H1 (cell line): ENCODE results near the gene RPS6KC1. TPM values are rescaled to one million over a fixed set of nuclear protein-coding genes. Genes with fewer than 3 reads are reported as not detected.

Source experiments
- CTCF ChIA-PET: fragments of 300-600 bp; sonication (Branson Sonifier 250); formaldehyde crosslinking; loops from one replicate; lab custom pipeline; 2021; ENCODE audit not compliant: partially characterized antibody; lab: Charles Lee
- POLR2A ChIA-PET: fragments of 300-600 bp; sonication (Branson Sonifier 250); formaldehyde crosslinking; loops from one replicate; lab custom pipeline; 2021; ENCODE audit warnings: inconsistent platforms; ENCODE audit not compliant: partially characterized antibody; lab: Charles Lee
- DNase-seq, 2 experiments: peaks; one replicate each; pipeline versions ENCODE4 v3.0.0 to v3.0.0-alpha.2; 2010 to 2022; ENCODE audit warnings: low spot score in 2 of 2, low read depth in 1 of 2, mixed read lengths in 1 of 2
- FAIRE-seq: peaks from 2 replicates; lab custom pipeline; 2011; peaks lifted over from hg19 to GRCh38; lab: Jason Lieb, UNC
- H2AFZ ChIP-seq: 2 replicates; pipeline ENCODE4 v1.8.1; 2012; ENCODE audit warnings: low read length, inconsistent platforms
- H2AK5ac ChIP-seq: 2 replicates; pipeline ENCODE4 v1.6.1; 2013; ENCODE audit warnings: low read depth, low read length
- H2BK120ac ChIP-seq: replicated peaks from 2 replicates; pipeline ENCODE3; 2013; ENCODE audit warnings: low read depth, low read length, inconsistent platforms
- H2BK12ac ChIP-seq: 2 replicates; pipeline ENCODE4 v1.6.1; 2013; ENCODE audit warnings: low read depth, low read length
- H2BK15ac ChIP-seq: 2 replicates; pipeline ENCODE4 v1.6.1; 2013; ENCODE audit warnings: low read length
- H2BK20ac ChIP-seq: 2 replicates; pipeline ENCODE4 v1.6.1; 2013; ENCODE audit warnings: low read length
- H2BK5ac ChIP-seq: 2 replicates; pipeline ENCODE4 v1.6.1; 2013; ENCODE audit warnings: low read depth, low read length
- H3K14ac ChIP-seq: 2 replicates; pipeline ENCODE4 v1.6.1; 2013; ENCODE audit warnings: inconsistent platforms; ENCODE audit not compliant: insufficient read length
- H3K18ac ChIP-seq: 2 replicates; pipeline ENCODE4 v1.6.1; 2013; ENCODE audit warnings: low read length; ENCODE audit errors: extremely low read depth
- H3K23ac ChIP-seq: 2 replicates; pipeline ENCODE4 v1.6.1; 2013; ENCODE audit warnings: inconsistent platforms; ENCODE audit not compliant: insufficient read length
- H3K23me2 ChIP-seq: 2 replicates; pipeline ENCODE4 v1.6.1; 2013; ENCODE audit warnings: low read depth, low read length
- H3K27ac ChIP-seq: 2 replicates; pipeline ENCODE4 v1.6.1; 2011; ENCODE audit warnings: low read depth, low read length, inconsistent platforms
- H3K27me3 ChIP-seq, 4 experiments: replicated peaks in 1 of 4; 1 replicate in 1 of 4; 2 replicates in 3 of 4; pipeline versions ENCODE4 v1.6.1 to v1.8.1; 2011 to 2013; ENCODE audit warnings: low read length in 3 of 4, mild to moderate bottlenecking in 3 of 4, inconsistent platforms in 2 of 4, mixed read lengths in 2 of 4, moderate library complexity in 1 of 4; ENCODE audit not compliant: control insufficient read depth in 3 of 4, insufficient read depth in 3 of 4; ENCODE audit errors: extremely low read depth in 1 of 4
- H3K36me3 ChIP-seq, 4 experiments: 2 replicates each; pipeline versions ENCODE4 v1.6.1 to v1.8.1; 2011 to 2013; ENCODE audit warnings: mild to moderate bottlenecking in 4 of 4, low read length in 3 of 4, moderate library complexity in 2 of 4, control low read depth in 1 of 4, inconsistent platforms in 1 of 4; ENCODE audit not compliant: insufficient read depth in 4 of 4, control insufficient read depth in 2 of 4
- H3K4ac ChIP-seq: replicated peaks from 2 replicates; pipeline ENCODE3; 2013; ENCODE audit warnings: low read length, low read depth, mixed read lengths, inconsistent platforms; ENCODE audit not compliant: insufficient read length
- H3K4me1 ChIP-seq, 4 experiments: replicated peaks in 1 of 4; 1 replicate in 1 of 4; 2 replicates in 3 of 4; pipeline versions ENCODE4 v1.6.1 to v1.8.1; 2011 to 2013; ENCODE audit warnings: low read length in 3 of 4, inconsistent platforms in 2 of 4, mixed read lengths in 1 of 4; ENCODE audit not compliant: insufficient read depth in 4 of 4, control insufficient read depth in 3 of 4
- H3K4me2 ChIP-seq, 2 experiments: 2 replicates each; pipeline versions ENCODE4 v1.6.1 to v1.8.1; 2011 to 2013; ENCODE audit warnings: low read depth in 2 of 2, low read length in 2 of 2, control low read depth in 1 of 2, inconsistent platforms in 1 of 2, mild to moderate bottlenecking in 1 of 2; ENCODE audit not compliant: insufficient read depth in 1 of 2
- H3K4me3 ChIP-seq, 4 experiments: fragments of 200-600, 300-600 bp in 1 of 4; sonication (generic), shearing (Covaris generic), sonication (Bioruptor Twin) in 1 of 4; 2 replicates each; pipeline versions ENCODE4 v1.5.1 to v1.8.1; 2011 to 2016; ENCODE audit warnings: low read length in 4 of 4, low read depth in 3 of 4, control low read depth in 2 of 4, inconsistent platforms in 2 of 4, mild to moderate bottlenecking in 2 of 4, mixed read lengths in 1 of 4, moderate library complexity in 1 of 4; ENCODE audit not compliant: insufficient read depth in 2 of 4; ENCODE audit errors: extremely low read depth in 1 of 4
- H3K56ac ChIP-seq: replicated peaks from 2 replicates; pipeline ENCODE3; 2013; ENCODE audit warnings: low read depth, mild to moderate bottlenecking, mixed read lengths, low read length, inconsistent platforms; ENCODE audit not compliant: insufficient read length
- H3K79me1 ChIP-seq: 2 replicates; pipeline ENCODE4 v1.6.1; 2013; ENCODE audit warnings: low read depth, low read length, control low read depth
- H3K79me2 ChIP-seq, 2 experiments: 2 replicates each; pipeline versions ENCODE4 v1.6.1 to v1.8.1; 2012 to 2013; ENCODE audit warnings: low read length in 2 of 2, mild to moderate bottlenecking in 2 of 2, inconsistent platforms in 1 of 2; ENCODE audit not compliant: insufficient read depth in 2 of 2, control insufficient read depth in 1 of 2
- H3K9ac ChIP-seq, 4 experiments: replicated peaks in 1 of 4; 1 replicate in 1 of 4; 2 replicates in 3 of 4; pipeline versions ENCODE4 v1.6.1 to v1.8.1; 2011 to 2013; ENCODE audit warnings: low read depth in 3 of 4, low read length in 3 of 4, control low read depth in 2 of 4, mild to moderate bottlenecking in 2 of 4, moderate library complexity in 2 of 4, inconsistent platforms in 1 of 4; ENCODE audit errors: extremely low read depth in 1 of 4
- H3K9me3 ChIP-seq, 2 experiments: 2 replicates each; pipeline versions ENCODE4 v1.6.1 to v1.8.1; 2012 to 2013; ENCODE audit warnings: mild to moderate bottlenecking in 2 of 2, moderate library complexity in 2 of 2, control low read depth in 1 of 2, inconsistent platforms in 1 of 2, low read depth in 1 of 2, low read length in 1 of 2, mixed read lengths in 1 of 2; ENCODE audit not compliant: insufficient read depth in 2 of 2
- H4K20me1 ChIP-seq, 2 experiments: replicated peaks in 1 of 2; 2 replicates each; pipeline versions ENCODE3 to v1.8.1; 2011 to 2013; ENCODE audit warnings: inconsistent platforms in 2 of 2, low read length in 2 of 2, mild to moderate bottlenecking in 1 of 2; ENCODE audit not compliant: insufficient read depth in 2 of 2, control insufficient read depth in 1 of 2
- H4K5ac ChIP-seq: 2 replicates; pipeline ENCODE4 v1.6.1; 2013; ENCODE audit warnings: low read length, low read depth, mixed read lengths, inconsistent platforms; ENCODE audit not compliant: insufficient read length
- H4K8ac ChIP-seq: 2 replicates; pipeline ENCODE4 v1.8.0; 2013; ENCODE audit warnings: mild to moderate bottlenecking, moderate library complexity, low read length, inconsistent platforms; ENCODE audit not compliant: insufficient read depth; ENCODE audit errors: extremely low read depth
- H4K91ac ChIP-seq: replicated peaks from 2 replicates; pipeline ENCODE3; 2013; ENCODE audit warnings: low read length, mixed read lengths, inconsistent platforms; ENCODE audit not compliant: insufficient read length
- ATF2 ChIP-seq: IDR thresholded peaks from 2 replicates; pipeline ENCODE4 v1.6.1; 2012; ENCODE audit warnings: low read length, inconsistent platforms
- CBX5 ChIP-seq: fragments of 300-800, 300-1000 bp; sonication (generic); IDR thresholded peaks from 2 replicates; pipeline ENCODE4 v1.7.1; 2016; ENCODE audit warnings: antibody characterized with exemption, low read length, low read depth
- CEBPB ChIP-seq: IDR thresholded peaks from 2 replicates; pipeline ENCODE4 v1.6.1; 2012; ENCODE audit warnings: low read depth, low read length
- CTBP2 ChIP-seq: IDR thresholded peaks from 2 replicates; pipeline ENCODE4 v1.7.0; 2011; ENCODE audit warnings: borderline replicate concordance, mild to moderate bottlenecking, moderate library complexity, mixed read lengths, low read length; ENCODE audit not compliant: insufficient read depth, insufficient read length
- HDAC2 ChIP-seq, 2 experiments: fragments of 300-600 bp in 1 of 2; sonication (generic) in 1 of 2; IDR thresholded peaks; 2 replicates each; pipeline ENCODE4 v1.6.1; 2011 to 2012; ENCODE audit warnings: low read depth in 2 of 2, low read length in 2 of 2, mild to moderate bottlenecking in 2 of 2, moderate library complexity in 2 of 2, borderline replicate concordance in 1 of 2, inconsistent platforms in 1 of 2
- POLR2AphosphoS5 ChIP-seq: IDR thresholded peaks from 2 replicates; pipeline ENCODE4 v1.6.1; 2011; ENCODE audit warnings: low read depth, low read length
- POU5F1 ChIP-seq: IDR thresholded peaks from 2 replicates; pipeline ENCODE4 v1.6.1; 2011; ENCODE audit warnings: low read depth, mild to moderate bottlenecking, low read length, moderate library complexity
- SP1 ChIP-seq: IDR thresholded peaks from 2 replicates; pipeline ENCODE4 v1.6.1; 2011; ENCODE audit warnings: low read depth, low read length
- TAF1 ChIP-seq: IDR thresholded peaks from 2 replicates; pipeline ENCODE4 v1.6.1; 2011; ENCODE audit warnings: mild to moderate bottlenecking, low read depth, low read length
- TCF12 ChIP-seq: IDR thresholded peaks from 2 replicates; pipeline ENCODE4 v1.6.1; 2011; ENCODE audit warnings: low read depth, mild to moderate bottlenecking, low read length
- USF2 ChIP-seq: IDR thresholded peaks from 2 replicates; pipeline ENCODE4 v1.6.1; 2011; ENCODE audit warnings: low read length, improper control_type of control experiment
- YY1 ChIP-seq: IDR thresholded peaks from 2 replicates; pipeline ENCODE4 v1.6.1; 2011; ENCODE audit warnings: low read depth, mild to moderate bottlenecking, low read length
- WGBS, 2 experiments: shearing (Covaris generic) in 1 of 2; methylation state at CpG; one replicate each; pipeline versions ENCODE4 v1.1.6 to v1.1.7; 2013 to 2015; ENCODE audit warnings: low lambda C conversion rate in 2 of 2, mixed read lengths in 2 of 2, inconsistent platforms in 1 of 2, low coverage in 1 of 2, missing lambda C conversion rate in 1 of 2; ENCODE audit not compliant: insufficient replicate concordance in 2 of 2, insufficient coverage in 1 of 2, insufficient read length in 1 of 2; ENCODE audit errors: extremely low coverage in 1 of 2, missing lambda C conversion rate in 1 of 2; 5-methylcytosine and 5-hydroxymethylcytosine counted together
- polyA plus RNA-seq, 7 experiments: library from polyadenylated mRNA; depleted of rRNA in 3 of 7; stranded (reverse) in 5 of 7; unstranded in 2 of 7; fragments of >200 nt in 5 of 7; fragments of 200-250 nt in 2 of 7; gene quantifications; 1 replicate in 5 of 7; 2 replicates in 1 of 7; 4 replicates in 1 of 7; pipeline versions ENCODE4 v1.2.1 to v1.2.3, GENCODE V29; 2011 to 2013; ENCODE audit warnings: missing spikeins in 2 of 7, mixed read lengths in 2 of 7
- total RNA-seq: library from RNA; stranded (reverse); fragmentation: NEBNext Ultra II Directional; extraction: Animal tissue kit (Norgen Biotek cat#: 25700); gene quantifications from 2 replicates; pipeline ENCODE4 v1.2.1, GENCODE V29; 2021

Gene RPS6KC1
- total and polyA plus RNA-seq, 2 of the 8 experiments (the other 6 are each of a cell fraction or from before 2014, with no cell fraction given), result 4.9 to 17.6 TPM

GRCh38 chr1:213087911-213088310 is 36.9 kb downstream of the RPS6KC1 start:
- H2BK12ac ChIP-seq, result no peak overlapping the region
- H3K36me3 ChIP-seq, result peaks cover 0 to 4% (median 2%) of the 10 kb centered on the region in 4 experiments; a peak in 3 of 8 replicates
- no peaks in the 10 kb centered on the region for H3K4me1 ChIP-seq
- H4K20me1 ChIP-seq, result no peaks in the 10 kb centered on the region
- H3K9me3 ChIP-seq, result no peaks in the 10 kb centered on the region
- no peak overlapping the region for H3K23ac ChIP-seq
- ChIA-PET CTCF (interaction anchor here (0.9 kb wide), 1 partner anchor 13 kb away, joined by 3 read pairs; no protein-coding TSS in a partner anchor), POLR2A (interaction anchor here (0.8 kb wide), 1 partner anchor 14 kb away, joined by 3 read pairs; no protein-coding TSS in a partner anchor)
- no peak overlapping the region for H3K18ac ChIP-seq
- no peak overlapping the region for H3K4me3 ChIP-seq
- H3K56ac ChIP-seq, result no peak overlapping the region
- H3K14ac ChIP-seq, result no peak overlapping the region
- H3K79me1 ChIP-seq, result no peaks in the 10 kb centered on the region; the same call in 1 of the 2 replicates
- no peak overlapping the region for H3K9ac ChIP-seq
- no peak overlapping the region for H2BK5ac ChIP-seq
- no peaks in the 10 kb centered on the region for H3K23me2 ChIP-seq
- H4K5ac ChIP-seq, result no peak overlapping the region
- no peak overlapping the region for H2BK20ac ChIP-seq
- H3K27ac ChIP-seq, result no peak overlapping the region
- H3K4ac ChIP-seq, result no peak overlapping the region
- FAIRE-seq, result no peak
- H3K4me2 ChIP-seq, result no peak overlapping the region
- 85% methylated on average over 3 of the region's 3 CpGs; no CpG with 5 or more reads in 1 of the 2 experiments for WGBS, 2 experiments
- H2BK120ac ChIP-seq, result no peak overlapping the region
- H4K8ac ChIP-seq, result no peak overlapping the region
- no peaks in the 10 kb centered on the region for H3K79me2 ChIP-seq
- no peak overlapping the region for H2AK5ac ChIP-seq
- H2AFZ ChIP-seq, result no peak overlapping the region
- H4K91ac ChIP-seq, result no peak overlapping the region
- no peaks in the 10 kb centered on the region for H3K27me3 ChIP-seq
- DNase-seq, result no peak
- no peak overlapping the region for H2BK15ac ChIP-seq
- TF ChIP-seq YY1 (no peak), POU5F1 (no peak), SP1 (no peak), POLR2AphosphoS5 (no peak), CEBPB (no peak), CTBP2 (no peak), HDAC2 (IDR thresholded peaks at IDR 0.05; ENCODE audit: borderline replicate concordance in 1 of 2, low read depth in 2 of 2, low read length in 2 of 2) (no peak), TCF12 (no peak), USF2 (no peak), ATF2 (no peak), CBX5 (no peak), TAF1 (no peak)
